ENCODE data around the gene ANKS1A. TPM values are rescaled to one million over a fixed set of nuclear protein-coding genes. Genes with fewer than 3 reads are reported as not detected.
A peak's percentile ranks its signal among the peaks of the same experiment; 100 is the strongest.
"Not testable (repeated sequence)": the region's sequence is repeated elsewhere in the genome, so short reads cannot be mapped to it uniquely, and the experiment has no call there.

Gene ANKS1A
- total RNA-seq, 1 experiment from 2014 or later, result 14.0 TPM

DNA sequence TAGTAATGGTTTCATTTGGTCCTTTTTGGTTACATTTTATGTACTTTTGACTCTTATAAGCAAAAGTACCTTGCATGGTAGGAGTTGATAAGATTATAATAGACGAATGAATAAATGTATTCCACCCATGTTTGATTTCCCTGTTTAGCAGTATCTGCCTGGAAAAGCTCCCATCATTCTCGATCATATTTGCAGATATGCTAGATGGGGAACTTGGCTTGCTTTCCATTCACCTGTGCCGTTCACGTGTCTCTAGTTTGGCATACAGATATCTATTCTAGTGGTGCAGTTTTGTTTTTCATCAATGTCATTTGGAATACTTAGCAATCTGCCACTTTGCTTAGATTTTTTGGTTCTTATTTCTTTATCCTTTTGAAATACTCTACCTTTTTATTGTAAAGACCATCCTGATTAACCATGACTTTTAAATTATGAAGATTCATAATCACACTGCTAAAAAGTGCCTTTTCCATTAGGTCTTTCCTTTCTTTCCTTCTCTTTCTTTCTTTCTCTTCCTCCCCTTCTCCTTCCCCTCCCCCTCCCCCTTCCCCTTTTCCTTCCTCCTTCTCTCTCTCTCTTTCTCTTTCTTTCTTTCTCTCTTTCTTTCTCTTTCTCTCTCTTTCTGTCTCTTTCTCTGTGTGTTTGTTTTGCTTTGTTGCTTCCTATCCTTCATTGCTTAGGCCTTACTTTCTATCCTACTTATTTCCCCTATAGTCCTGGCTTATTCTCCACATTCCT lies 40.4 kb downstream of the ANKS1A start:
- ChIA-PET CTCF (no interaction called here), POLR2A (no interaction called here)
- Mint-ChIP-seq H3K27ac (ENCODE audit: low read depth, unreplicated experiment) (no peak overlapping the region), H3K27me3 (ENCODE audit: insufficient read depth, unreplicated experiment) (no peaks in the 10 kb centered on the region), H3K9me3 (ENCODE audit: unreplicated experiment) (no peaks in the 10 kb centered on the region), H3K36me3 (ENCODE audit: insufficient read depth, unreplicated experiment) (no peaks in the 10 kb centered on the region), H3K4me3 (ENCODE audit: unreplicated experiment) (no peak overlapping the region), H3K4me1 (ENCODE audit: insufficient read depth, unreplicated experiment) (peaks cover 12% of the 10 kb centered on the region)
- intact Hi-C loops (cut with micrococcal nuclease), result no loop called here
- no peak for DNase-seq (ENCODE audit: unreplicated experiment)
- TF ChIP-seq, protein P1, sequence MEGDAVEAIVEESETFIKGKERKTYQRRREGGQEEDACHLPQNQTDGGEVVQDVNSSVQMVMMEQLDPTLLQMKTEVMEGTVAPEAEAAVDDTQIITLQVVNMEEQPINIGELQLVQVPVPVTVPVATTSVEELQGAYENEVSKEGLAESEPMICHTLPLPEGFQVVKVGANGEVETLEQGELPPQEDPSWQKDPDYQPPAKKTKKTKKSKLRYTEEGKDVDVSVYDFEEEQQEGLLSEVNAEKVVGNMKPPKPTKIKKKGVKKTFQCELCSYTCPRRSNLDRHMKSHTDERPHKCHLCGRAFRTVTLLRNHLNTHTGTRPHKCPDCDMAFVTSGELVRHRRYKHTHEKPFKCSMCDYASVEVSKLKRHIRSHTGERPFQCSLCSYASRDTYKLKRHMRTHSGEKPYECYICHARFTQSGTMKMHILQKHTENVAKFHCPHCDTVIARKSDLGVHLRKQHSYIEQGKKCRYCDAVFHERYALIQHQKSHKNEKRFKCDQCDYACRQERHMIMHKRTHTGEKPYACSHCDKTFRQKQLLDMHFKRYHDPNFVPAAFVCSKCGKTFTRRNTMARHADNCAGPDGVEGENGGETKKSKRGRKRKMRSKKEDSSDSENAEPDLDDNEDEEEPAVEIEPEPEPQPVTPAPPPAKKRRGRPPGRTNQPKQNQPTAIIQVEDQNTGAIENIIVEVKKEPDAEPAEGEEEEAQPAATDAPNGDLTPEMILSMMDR (IDR thresholded peaks at IDR 0.05; ENCODE audit: unreplicated experiment), result no peak
- BruUV-seq (replicated peaks), result no TSS peak

DNA sequence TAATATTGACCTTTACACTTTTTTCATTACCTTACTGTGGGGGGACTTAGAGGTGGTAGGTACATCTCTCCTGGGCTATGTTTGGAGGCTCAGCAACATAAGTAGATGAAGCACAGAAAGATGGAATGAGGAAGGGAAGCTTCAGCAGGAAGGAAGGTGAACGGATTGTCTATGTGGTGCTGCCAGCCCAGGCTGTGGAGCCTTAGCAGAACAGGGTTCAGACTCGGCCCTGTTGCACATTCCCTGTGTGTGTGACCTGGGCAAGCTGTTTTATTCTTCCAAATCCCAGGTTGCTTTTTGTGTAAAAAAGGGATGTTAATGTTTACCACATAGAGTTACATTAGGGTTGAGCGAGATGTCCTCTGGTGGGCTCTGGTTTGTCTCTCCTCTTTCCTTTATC lies 41.2 kb downstream of the ANKS1A start:
- Mint-ChIP-seq H3K9me3 (ENCODE audit: unreplicated experiment) (no peaks in the 10 kb centered on the region), H3K27ac (ENCODE audit: low read depth, unreplicated experiment) (no peak overlapping the region), H3K4me3 (ENCODE audit: unreplicated experiment) (no peak overlapping the region), H3K27me3 (ENCODE audit: insufficient read depth, unreplicated experiment) (no peaks in the 10 kb centered on the region), H3K4me1 (ENCODE audit: insufficient read depth, unreplicated experiment) (peaks cover 18% of the 10 kb centered on the region), H3K36me3 (ENCODE audit: insufficient read depth, unreplicated experiment) (no peaks in the 10 kb centered on the region)
- BruUV-seq (replicated peaks), result no TSS peak
- CTCF ChIA-PET, result no interaction called here
- TF ChIP-seq, protein P1 (IDR thresholded peaks at IDR 0.05; ENCODE audit: unreplicated experiment), result no peak
- POLR2A ChIA-PET, result interaction anchor here (0.6 kb wide), 1 partner anchor 116 kb away, joined by 3 read pairs; no protein-coding TSS in a partner anchor
- intact Hi-C loops (cut with micrococcal nuclease), result no loop called here
- no peak for DNase-seq (ENCODE audit: unreplicated experiment)

DNA sequence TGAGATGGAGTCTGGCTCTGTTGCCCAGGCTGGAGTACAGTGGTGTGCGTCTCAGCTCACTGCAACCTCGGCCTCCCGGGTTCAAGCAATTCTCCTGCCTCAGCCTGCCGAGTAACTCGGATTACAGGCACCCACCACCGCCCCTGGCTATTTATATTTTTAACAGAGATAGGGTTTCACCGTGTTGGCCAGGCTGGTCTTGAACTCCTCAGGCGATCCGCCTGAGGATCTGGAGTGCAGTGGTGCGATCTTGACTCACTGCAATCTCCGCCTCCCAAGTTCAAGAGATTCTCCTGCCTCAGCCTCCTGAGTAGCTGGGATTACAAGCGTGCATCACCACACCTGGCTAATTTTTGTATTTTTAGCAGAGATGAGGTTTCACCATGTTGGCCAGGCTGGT lies 43.1 kb downstream of the ANKS1A start:
- CTCF ChIA-PET; H3K4me3 Mint-ChIP-seq (ENCODE audit: unreplicated experiment); H3K4me1 Mint-ChIP-seq (ENCODE audit: insufficient read depth, unreplicated experiment); H3K9me3 Mint-ChIP-seq (ENCODE audit: unreplicated experiment); BruUV-seq (replicated peaks); H3K27me3 Mint-ChIP-seq (ENCODE audit: insufficient read depth, unreplicated experiment); POLR2A ChIA-PET; intact Hi-C loops (cut with micrococcal nuclease); H3K27ac Mint-ChIP-seq (ENCODE audit: low read depth, unreplicated experiment); DNase-seq (ENCODE audit: unreplicated experiment); H3K36me3 Mint-ChIP-seq (ENCODE audit: insufficient read depth, unreplicated experiment): not testable (repeated sequence)

GRCh38 chr6:34934516-34934915 lies 45.5 kb downstream of the ANKS1A start:
- no peaks in the 10 kb centered on the region for H3K9me3 Mint-ChIP-seq (ENCODE audit: unreplicated experiment)
- H3K27ac Mint-ChIP-seq (ENCODE audit: low read depth, unreplicated experiment), result no peak overlapping the region
- no peaks in the 10 kb centered on the region for H3K27me3 Mint-ChIP-seq (ENCODE audit: insufficient read depth, unreplicated experiment)
- peak; percentile 87 for DNase-seq (ENCODE audit: unreplicated experiment)
- TF ChIP-seq, protein P1 (IDR thresholded peaks at IDR 0.05; ENCODE audit: unreplicated experiment), result no peak
- H3K36me3 Mint-ChIP-seq (ENCODE audit: insufficient read depth, unreplicated experiment), result no peaks in the 10 kb centered on the region
- H3K4me1 Mint-ChIP-seq (ENCODE audit: insufficient read depth, unreplicated experiment), result peaks cover 8% of the 10 kb centered on the region
- intact Hi-C loops (cut with micrococcal nuclease), result no loop called here
- POLR2A ChIA-PET, result interaction anchor here (0.8 to 2.7 kb wide), 2 partner anchors 8 to 47 kb away, joined by 3 to 12 read pairs; partner anchors contain the start of gene TAF11
- CTCF ChIA-PET, result no interaction called here
- H3K4me3 Mint-ChIP-seq (ENCODE audit: unreplicated experiment), result no peak overlapping the region
- no TSS peak for BruUV-seq (replicated peaks)

All from MCF 10A (cell line).